CD4-positive, alpha-beta T cell treated with Interleukin-2 at 100 ng/mL for 4 hours (primary cell): ENCODE results near the gene SNRPE.
"Not testable (repeated sequence)": the region's sequence is repeated elsewhere in the genome, so short reads cannot be mapped to it uniquely, and the experiment has no call there.

ENCODE experiments used
- DNase-seq: peaks from one replicate; pipeline ENCODE4 v3.0.0-alpha.2; 2020; ENCODE audit warnings: low spot score

SNRPE gene

DNA sequence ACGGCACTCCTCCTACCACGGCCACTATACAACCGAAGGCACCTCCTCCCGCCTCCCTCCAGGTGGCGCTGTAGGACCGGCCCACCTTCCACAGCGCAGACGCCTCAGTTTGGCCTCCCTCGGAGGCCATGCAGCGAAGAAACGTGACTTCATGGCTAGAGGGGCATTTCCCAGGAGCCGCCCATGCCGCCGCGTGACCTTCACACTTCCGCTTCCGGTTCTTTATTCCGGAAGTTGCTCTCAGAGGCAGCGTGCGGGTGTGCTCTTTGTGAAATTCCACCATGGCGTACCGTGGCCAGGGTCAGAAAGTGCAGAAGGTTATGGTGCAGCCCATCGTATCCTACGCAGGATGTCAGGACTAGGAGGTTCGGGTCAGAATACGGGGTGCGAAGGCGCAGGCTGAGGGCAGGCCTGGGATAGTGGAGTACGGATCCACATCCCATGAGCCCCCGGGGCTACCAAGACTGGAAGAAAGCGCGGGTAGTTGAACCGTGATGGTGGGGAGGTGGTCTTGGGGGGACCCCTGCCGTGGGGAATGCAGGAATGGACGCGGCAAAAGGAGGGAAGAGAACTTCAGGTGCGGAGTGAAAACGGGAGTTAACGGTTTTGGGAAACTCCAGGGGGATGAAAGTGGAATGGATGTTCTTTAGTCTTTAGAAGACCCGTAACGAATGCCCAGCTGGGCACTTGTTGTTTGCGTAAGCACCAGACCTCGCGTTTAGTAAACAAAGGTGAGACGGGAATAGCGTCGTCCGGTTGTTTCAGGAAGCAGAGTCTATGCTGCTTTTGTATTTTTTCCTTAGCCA, at the start of gene SNRPE:
TSS of gene SNRPE (plus strand) at position 221 of the 806 bp plus-strand sequence. CDS start at position 282, 61 bp downstream.
- DNase-seq: peak; percentile 97

GRCh38 chr1:203813581-203814341, 47.6 kb upstream of the SNRPE start:
- DNase-seq: no peak

DNA sequence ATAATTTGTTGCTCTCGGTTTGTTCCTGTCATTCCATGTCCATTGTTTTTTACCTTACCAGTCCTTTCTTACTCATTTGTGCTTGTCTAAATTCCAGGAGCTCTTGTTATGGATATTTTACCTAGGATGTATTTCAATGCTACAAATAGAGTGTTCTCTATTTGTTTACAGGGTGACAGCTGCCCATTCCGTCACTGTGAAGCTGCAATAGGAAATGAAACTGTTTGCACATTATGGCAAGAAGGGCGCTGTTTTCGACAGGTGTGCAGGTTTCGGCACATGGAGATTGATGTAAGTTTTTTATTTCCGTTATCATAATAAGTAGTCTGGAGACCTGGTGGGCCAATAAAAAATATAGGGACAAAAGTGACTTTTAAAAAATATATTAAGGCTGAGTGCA, 43.0 kb upstream of the SNRPE start:
- no peak for DNase-seq

- no peak for DNase-seq
Observed at GRCh38 chr1:203823306-203823705, 38.1 kb upstream of the SNRPE start.

DNA sequence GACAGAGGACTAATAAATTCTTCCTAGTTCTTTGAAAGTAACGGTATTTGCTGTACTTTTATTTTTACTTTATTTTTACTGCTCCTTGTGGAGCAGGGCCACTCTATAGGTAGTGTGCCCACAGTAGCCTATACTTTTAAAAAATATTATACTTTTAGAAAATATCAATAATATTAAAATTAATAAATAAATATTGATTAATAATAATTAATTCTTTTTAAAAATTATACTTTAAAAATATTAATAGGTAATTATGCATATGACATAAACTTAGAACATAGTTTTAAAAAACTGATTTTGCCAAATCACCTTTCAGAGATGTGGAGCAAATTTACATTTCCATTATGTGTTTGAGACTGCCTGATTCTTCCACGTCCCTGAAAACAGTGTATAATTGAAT, 35.2 kb upstream of the SNRPE start:
- no peak for DNase-seq

- DNase-seq: no peak
Observed at GRCh38 chr1:203828002-203828401, 33.4 kb upstream of the SNRPE start.

DNA sequence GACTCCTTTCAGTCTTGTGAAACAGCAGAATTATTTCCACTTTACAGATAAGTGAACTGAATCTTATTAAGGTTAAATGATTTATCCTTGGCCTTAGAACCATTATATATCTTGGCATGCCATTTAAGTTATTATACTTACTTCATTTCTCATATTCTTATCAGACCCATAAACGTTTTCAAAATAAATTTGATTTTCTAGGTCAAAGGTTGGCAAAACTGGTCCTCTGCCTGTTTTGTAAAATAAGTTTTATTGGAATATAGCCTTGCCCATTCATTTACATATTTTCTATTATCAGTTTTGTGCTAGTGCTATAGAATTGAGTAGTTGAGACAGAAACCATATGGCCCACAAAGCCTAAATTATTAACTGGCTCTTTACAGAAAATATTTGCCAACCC, 32.9 kb upstream of the SNRPE start:
- DNase-seq: no peak

GRCh38 chr1:203829247-203829646, 32.2 kb upstream of the SNRPE start:
- not testable (repeated sequence) for DNase-seq

GRCh38 chr1:203835476-203835875, 25.9 kb upstream of the SNRPE start:
- DNase-seq: no peak

- DNase-seq: no peak
Observed at GRCh38 chr1:203839081-203839480, 22.3 kb upstream of the SNRPE start.

DNA sequence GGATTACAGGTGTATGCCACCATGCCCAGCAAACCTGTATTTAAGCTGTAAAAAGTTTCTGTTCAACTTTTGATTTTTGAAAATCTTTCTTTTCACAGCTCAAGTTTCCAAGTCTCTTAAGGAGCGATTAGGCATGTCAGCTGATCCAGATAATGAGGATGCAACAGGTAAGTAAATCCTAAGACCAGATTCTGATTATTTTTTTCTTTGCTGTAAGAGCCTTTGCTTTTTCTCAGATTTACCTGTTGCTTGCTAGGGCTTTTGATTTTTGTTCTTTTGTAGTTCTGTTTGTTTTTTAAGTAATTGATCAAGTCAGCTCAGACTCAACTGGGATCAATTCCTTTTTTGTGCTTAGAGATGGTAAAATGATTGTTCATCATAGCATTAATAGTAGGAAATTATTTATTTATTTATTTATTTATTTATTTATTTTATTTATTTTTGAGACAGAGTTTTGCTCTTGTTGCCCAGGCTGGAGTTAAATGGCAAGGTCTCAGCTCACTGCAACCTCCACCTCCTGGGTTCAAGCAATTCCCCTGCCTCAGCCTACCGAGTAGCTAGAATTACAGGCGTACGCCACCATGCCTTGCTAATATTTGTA, 21.1 kb upstream of the SNRPE start:
- DNase-seq: no peak

DNA sequence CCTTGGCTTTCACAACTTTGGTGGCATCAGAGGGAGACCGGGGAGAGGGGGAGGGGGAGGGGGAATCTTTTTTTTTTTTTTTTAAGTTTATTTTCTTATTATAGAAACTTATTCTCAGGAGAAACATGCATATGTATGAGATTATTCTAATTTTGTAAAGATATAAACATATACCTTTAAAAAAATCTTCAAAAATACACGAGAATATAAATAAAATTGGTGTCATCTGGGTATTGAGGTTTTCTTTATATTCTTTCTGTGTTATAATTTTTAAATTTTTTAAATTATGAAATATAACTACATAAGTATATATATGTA, 18.9 kb upstream of the SNRPE start:
- DNase-seq: no peak

DNA sequence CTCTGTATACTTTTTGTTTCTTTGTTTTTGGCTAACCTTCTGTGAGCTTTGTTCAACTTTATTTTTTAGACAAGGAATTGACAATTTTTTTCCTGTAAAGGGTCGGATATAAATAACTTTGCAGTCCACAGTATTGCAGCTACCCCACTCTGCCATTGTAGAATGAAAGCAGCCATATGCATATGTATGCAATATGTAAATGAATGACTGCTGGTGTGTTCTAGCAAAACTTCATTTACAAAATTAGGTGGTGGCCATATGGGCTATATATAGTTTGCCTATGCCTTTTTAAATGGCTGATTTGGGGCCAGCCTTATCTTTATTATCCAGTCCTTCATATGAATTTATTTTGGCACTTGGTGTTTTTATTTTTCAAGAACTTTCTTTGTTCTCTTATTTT, 18.0 kb upstream of the SNRPE start:
- DNase-seq: no peak

- DNase-seq: not testable (repeated sequence)
Observed at GRCh38 chr1:203853112-203853511, 8.3 kb upstream of the SNRPE start.

GRCh38 chr1:203858055-203858454, 3.3 kb upstream of the SNRPE start:
- no peak for DNase-seq

GRCh38 chr1:203858975-203859374, 2.4 kb upstream of the SNRPE start:
- no peak for DNase-seq

GRCh38 chr1:203860396-203861025, 888 bp upstream of the SNRPE start:
- DNase-seq: no peak

- DNase-seq: no peak
Observed at GRCh38 chr1:203867802-203868201, 6.4 kb downstream of the SNRPE start.

- DNase-seq: no peak
Observed at GRCh38 chr1:203870245-203870644, 8.8 kb downstream of the SNRPE start.

- peak; percentile 21 for DNase-seq
Observed at GRCh38 chr1:203871114-203871880, 9.9 kb downstream of the SNRPE start.

DNA sequence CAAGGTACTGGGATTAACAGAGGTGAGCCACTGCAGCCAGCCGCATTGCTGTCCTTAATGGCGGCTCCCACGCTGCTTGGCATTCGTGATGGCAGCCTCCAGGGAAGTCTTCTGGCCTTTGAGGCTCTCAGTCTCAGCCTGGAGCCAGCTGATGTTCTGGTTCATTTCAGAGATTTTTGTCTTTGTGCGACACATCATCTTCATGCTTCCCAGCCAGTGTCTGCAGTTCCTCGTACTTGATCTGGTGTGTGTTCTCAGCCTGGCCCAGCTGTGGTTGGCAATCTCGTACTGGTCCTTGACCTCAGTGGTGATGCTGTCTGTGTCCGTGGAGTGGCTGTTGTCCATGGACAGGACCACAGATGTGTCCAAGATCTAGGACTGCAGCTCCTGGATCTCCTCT, 11.7 kb downstream of the SNRPE start:
- no peak for DNase-seq

DNA sequence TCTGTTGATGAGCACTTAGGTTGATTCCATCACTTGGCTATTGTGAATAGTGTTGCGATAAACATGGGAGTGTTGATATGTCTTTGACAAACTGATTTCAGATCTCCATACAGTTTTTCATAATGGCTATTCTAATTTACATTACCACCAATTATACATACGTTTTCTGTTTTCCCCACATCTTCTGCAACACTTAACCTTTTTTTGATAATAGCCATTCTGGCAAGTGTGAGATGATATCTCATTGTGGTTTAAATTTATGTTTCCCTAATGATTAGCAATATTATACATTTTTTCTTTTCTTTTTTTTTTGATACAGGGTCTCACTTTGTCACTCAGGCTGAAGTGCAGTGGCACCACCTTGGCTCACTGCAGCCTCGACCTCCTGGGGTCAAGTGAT, 17.0 kb downstream of the SNRPE start:
- DNase-seq: no peak
